GM15510 (cell line): Measurements from ENCODE around the gene MRGPRX3.

ENCODE experiments used
- POLR2A ChIP-seq: IDR thresholded peaks from 3 replicates; pipeline ENCODE4 v1.6.1; 2011; ENCODE audit warnings: borderline replicate concordance; ENCODE audit not compliant: insufficient read length; ENCODE audit errors: extremely low read depth

MRGPRX3 gene

DNA sequence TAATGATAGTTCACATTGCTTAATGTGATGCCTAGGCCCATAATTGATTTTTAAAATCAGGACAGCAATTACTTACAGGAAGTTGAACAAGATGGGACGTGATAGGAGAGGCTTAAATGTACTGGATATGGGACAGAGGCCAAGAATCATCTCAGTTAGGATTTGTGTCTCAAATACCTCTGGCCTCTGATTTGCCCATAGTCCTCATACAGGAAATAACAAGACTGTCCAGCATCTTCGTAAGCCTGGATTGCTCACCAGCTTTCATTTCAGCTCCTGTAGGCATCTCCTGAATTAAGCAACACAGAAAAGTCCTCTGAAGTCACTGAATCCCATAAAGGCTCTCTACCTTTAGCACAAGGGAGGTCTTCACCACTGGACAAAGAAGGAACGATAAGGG lies at the start of gene MRGPRX3:
TSS of gene MRGPRX3 (plus strand) at position 231 of the 400 bp plus-strand sequence. CDS start 4,632 bp downstream, outside the sequence.
- TF ChIP-seq POLR2A, result no peak

DNA sequence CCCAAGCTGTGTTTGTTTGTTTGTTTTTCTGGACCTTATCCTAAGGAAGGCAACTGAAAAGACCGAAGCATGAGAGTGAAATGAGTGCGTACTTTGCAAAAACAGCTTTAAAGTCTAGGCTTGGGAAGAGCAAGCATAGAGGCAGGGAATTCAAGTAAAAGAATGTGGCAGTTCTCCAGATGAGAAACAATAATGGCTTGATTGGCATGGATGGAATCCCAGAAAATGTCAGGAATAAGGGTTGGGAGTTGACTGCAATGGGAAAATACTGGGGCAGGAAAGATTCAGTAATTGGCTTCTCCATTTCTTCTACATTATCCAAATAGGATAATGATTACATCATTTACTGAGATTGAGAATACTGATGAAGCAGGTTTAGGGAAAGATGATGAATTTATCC lies 44.0 kb upstream of the MRGPRX3 start:
- no peak for TF ChIP-seq POLR2A

DNA sequence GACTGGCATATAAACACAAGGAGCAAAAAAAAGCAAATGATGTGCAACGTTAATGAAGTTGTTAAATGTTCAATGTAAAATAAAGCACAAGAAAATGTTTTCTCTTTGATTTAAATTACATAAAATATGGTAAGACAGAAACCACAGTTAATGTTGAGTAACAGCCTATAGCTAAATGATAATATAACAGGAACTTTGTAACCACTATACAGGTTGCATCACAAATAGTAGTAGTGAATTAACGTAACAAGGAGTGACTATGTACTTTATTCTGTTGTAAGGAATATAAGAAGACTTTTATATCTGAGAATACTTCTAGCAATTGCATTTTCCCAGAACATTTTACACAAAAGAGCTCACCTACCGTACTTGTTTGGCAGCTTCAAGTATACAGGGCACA lies 43.4 kb upstream of the MRGPRX3 start:
- TF ChIP-seq POLR2A, result no peak

DNA sequence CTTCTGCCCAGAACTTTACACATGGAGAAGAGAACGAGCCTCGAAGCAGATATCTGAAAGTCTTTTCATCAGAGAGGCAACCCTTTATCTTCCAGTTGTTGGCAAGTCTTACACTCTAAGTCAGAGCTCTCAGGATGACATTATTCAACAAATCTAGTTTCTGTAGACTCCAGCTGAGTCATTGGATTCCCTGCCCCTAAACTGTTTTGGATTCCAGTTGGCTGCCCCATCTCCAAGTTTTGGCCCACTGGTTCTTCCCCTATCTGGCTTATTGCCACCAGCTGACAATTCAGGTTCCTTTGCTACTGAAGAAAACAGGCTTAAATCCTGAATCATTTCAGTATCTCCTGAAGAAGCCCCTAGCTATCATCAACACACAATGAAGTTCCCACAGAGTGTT lies 40.6 kb upstream of the MRGPRX3 start:
- TF ChIP-seq POLR2A, result no peak

DNA sequence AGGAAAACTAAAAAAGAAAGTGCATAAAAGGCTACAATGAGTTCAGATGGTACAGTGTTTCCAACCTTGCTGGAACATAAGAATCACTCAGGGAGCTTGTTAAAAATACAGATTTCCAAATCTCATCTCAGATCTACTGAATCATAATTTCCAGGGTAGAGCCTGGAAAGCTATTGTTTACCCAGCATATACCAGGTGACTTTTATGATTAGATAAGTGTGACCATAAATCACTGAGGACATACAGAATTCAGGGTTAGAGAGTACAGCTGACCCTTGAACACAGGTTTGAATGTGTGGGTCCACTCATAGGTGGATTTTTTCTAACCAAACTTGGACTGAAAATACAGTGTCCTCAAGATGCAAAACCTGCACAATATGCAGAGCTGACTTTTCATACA lies 38.4 kb upstream of the MRGPRX3 start:
- TF ChIP-seq POLR2A, result no peak

DNA sequence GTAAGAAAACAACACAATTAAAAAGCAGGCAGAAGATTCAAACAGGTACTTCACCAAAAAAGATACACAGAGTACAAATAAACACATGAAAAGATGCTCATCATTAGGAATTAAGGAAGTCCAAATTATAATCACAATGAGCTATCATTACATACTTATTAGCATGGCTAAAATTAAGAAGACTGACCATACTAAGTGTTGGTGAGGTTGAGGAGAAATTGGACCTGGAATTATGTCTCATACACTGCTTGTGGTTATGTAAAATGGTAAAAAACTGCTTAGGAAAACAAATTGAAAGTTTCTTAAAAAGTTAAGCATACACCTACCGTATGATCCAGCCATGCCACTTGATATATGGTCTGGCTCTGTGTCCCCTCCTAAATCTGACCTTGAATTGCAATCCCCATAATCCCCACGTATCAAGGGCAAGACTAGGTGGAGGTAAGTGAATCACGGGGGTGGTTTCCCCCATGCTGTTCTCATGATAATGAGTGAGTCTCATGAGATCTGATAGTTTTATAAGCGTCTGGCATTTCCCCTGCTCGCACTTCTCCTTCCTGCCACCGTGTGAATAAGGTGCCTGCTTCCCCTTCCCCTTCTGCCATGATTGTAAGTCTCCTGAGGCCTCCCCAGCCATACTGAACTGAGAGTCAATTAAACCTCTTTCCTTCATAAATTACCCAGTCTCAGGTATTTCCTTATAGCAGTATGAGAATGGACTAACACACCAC lies 31.3 kb upstream of the MRGPRX3 start:
- no peak for TF ChIP-seq POLR2A

DNA sequence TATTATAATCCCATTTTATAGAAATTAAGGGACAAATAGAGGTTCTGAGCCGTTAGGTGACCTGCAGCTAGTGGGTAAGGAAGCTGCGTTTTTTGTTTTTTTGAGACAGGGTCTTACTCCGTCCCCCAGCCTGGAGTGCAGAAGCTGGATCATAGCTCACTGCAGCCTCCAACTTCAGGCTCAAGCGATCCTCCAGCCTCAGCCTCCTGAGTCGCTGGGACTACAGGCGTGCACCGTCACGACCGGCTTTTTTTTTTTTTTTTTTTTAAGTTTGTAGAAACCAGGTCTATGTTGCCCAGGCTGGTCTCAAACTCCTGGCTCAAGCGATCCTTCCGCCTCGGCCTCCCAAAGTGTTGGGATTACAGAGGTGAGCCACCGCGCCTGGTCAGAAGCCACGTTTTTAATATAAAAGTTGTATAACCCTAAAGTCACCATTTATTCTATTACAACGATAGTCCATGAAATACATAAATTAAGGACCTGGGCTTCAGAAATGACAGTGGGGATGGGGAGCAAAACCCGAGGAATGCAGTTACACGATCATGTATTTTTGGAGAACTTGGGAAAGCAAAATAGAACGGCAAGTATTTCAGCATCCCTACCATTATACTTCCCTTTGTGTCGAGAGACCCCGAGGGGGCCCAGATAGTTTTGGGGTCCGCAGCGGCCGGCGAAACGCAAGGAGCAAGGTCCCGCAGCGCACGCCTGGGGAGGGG lies 27.1 kb upstream of the MRGPRX3 start:
- no peak for TF ChIP-seq POLR2A

DNA sequence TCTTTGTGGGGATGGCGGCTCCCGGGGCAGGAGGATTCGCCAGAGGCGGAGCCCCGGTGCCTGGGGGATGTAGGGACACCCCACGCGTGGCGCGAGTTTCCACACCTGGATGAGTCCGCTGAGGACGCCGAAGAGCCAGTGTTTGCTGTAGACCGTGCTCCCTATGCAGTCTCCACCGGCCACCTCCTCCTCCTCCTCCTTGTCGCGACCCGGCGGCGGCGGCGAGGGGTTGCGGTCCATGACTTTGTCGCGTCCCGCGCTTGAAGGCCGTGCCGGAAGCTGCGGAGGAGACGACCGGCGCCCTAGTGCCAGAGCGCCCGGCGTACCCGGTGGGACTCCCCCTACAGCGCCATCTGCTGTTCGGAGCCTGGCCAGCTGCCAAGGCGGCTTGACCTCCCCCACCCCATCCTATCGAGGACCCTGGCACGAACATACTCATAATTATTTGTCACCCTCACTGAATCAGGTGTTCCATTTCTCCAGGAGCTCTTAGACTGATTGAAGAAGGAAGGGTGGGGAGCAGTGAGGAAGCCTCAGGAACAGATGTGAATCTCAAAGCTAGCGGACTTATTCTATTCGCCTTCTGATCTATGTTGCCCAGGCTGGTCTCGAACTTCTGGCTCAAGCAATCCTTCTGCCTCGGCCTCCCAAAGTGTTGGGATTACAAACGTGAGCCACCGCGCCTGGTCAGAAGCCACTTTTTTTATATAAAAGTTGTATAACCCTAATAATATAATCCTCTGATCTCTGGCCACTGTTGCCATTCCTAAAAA lies 26.4 kb upstream of the MRGPRX3 start, which contains the start of gene SAAL1:
TSS of gene SAAL1 (minus strand) at position 281 of the 773 bp plus-strand sequence. CDS start at position 240, 41 bp downstream.
- peak; percentile 90 for TF ChIP-seq POLR2A

DNA sequence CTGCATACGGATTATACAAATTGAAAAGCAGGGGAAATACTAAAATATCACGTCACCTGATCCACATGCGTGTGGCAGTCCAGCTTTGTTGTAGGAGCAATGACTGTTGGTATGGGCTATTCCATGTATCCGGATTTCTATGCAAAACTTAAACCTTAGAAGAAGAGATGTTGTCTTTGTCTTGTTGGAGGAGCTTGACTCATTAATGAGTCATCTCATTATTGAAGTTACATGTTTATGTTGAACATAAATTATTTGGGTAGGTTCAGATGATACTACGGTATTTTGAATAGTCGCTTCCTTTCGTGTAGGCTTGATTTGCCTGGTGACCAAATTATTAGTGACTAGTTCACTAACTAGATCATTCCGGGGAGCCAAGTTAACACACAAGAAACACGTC lies 25.7 kb upstream of the MRGPRX3 start:
- no peak for TF ChIP-seq POLR2A

DNA sequence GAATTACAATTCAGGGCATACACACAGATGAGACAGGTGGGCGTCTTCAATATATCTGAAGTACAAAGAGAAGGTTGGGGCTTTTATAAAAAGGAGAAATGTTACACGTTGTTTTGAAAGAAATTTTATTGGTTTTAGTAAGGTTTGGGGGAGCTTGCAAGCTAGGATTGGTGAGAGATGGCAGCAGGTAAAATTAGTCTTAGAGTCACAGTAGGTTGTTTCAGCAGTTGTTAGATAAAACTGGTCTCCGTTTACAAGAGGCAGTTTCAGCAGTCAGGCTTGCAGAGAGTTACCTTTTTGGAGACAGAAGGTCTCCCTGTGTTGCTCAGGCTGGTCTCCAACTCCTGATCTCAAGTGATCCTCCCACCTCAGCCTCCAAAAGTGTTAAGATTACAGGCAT lies 24.1 kb upstream of the MRGPRX3 start:
- no peak for TF ChIP-seq POLR2A

DNA sequence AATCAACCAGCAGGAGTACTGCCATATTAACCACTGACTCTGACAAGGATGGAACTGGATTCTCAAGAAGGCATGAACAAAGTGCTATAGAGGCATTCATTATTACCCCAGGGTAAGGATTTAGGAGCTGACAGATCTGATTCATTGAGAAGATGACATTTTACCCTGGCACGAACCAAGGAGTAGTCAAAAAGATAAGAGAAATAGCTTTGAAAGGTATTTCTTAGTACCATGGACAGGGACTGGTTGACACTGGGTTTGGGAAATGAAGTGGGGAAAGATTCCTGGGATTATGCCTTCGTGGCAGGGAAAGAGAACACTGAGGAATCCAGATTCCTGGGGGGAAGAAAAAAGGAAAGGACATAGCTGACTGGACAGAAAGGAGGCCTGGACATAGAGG lies 21.4 kb upstream of the MRGPRX3 start:
- TF ChIP-seq POLR2A, result no peak

DNA sequence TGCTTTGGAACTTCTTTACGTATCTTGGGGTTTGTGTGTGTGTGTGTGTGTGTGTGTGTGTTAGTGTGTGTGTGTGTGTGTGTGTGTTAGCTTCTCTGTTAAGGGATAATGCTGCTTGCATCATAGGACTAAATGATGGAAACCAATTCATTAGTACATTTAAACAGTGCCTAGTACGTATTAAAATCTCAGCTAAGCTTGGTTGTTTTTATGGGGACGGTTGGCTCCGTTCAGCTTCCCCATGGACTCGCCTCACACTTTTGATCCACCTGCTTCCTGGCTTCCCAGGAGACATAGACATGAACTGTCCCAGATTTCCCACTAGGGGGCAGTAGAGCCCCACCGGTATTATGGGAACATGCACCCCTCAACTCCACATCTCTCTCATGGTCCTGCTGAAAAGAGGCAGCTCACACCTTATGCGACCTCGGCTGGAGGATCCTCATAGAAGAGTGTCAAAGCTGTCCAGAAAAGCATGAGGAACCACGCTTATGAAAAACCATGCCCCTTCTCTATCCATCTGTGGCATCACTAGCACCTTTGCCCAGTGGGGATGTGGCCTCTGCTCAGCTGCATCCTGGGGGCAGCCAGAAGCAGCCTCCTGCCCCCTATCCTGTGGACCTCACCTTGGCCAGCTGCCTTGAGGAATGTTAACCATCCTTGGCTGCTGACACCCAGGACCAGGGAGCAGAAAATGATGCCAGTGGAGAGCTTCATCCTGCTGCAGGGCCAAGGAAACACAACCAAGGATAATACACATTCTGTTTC lies 16.8 kb upstream of the MRGPRX3 start:
- TF ChIP-seq POLR2A, result no peak

DNA sequence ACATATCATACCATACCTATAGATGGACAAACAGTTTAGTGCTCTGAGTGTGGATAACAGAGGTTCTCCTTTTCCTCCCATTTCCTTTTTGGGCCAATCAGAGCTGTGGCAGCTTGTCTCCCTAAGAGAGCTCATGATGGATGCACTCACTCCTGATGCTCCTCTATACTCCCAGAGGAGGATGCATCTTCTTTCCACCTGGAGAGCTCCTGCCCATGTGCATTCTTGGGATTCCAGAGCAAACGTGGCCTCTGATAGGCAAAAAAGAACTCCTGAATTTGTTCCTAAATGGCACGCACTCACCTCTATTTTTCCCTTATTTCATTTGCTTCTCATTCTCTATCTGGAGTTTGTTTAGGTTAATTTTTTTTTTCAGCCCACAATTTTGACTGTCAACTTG lies 2.9 kb downstream of the MRGPRX3 start:
- no peak for TF ChIP-seq POLR2A

DNA sequence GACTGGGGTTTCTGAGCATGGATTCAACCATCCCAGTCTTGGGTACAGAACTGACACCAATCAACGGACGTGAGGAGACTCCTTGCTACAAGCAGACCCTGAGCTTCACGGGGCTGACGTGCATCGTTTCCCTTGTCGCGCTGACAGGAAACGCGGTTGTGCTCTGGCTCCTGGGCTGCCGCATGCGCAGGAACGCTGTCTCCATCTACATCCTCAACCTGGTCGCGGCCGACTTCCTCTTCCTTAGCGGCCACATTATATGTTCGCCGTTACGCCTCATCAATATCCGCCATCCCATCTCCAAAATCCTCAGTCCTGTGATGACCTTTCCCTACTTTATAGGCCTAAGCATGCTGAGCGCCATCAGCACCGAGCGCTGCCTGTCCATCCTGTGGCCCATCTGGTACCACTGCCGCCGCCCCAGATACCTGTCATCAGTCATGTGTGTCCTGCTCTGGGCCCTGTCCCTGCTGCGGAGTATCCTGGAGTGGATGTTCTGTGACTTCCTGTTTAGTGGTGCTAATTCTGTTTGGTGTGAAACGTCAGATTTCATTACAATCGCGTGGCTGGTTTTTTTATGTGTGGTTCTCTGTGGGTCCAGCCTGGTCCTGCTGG lies 4.9 kb downstream of the MRGPRX3 start:
- no peak for TF ChIP-seq POLR2A

DNA sequence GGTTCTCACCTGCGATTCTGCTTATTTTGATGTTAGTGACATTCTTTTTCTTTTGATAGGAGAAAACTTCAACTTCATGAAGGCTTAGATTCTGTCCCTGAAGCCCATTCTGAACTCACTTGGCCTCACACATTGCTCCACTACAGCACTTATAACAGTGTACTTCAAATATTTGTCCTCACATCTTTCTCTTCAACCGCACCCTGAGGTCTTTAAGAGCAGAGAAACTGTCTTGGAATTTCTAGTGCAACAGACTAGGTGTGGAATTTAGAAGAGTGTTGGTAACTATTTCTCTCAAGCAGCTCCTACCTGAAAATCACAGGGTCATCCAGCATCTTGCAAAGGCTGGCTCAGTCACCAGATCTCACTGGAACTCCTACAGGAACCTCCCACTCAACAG lies 7.8 kb downstream of the MRGPRX3 start:
- no peak for TF ChIP-seq POLR2A

DNA sequence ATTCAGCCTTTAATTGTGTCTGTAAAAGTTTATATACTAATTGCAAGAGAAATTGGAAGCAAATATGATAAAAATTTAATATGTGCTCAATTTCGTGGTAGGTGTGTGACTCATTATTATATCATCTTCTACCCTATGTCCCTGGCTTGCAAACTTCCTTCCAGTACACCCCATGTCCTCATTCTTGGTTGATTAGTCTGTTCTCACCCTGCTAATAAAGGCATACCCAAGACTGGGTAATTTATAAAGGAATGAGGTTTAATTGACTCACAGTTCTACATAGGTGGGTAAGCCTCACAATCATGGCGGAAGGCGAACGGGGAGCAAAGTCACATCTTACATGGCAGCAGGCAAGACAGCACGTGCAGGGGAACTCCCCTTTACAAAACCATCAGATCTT lies 11.9 kb downstream of the MRGPRX3 start:
- TF ChIP-seq POLR2A, result no peak
